ENCODE results near the gene CARM1.

CARM1 gene

DNA sequence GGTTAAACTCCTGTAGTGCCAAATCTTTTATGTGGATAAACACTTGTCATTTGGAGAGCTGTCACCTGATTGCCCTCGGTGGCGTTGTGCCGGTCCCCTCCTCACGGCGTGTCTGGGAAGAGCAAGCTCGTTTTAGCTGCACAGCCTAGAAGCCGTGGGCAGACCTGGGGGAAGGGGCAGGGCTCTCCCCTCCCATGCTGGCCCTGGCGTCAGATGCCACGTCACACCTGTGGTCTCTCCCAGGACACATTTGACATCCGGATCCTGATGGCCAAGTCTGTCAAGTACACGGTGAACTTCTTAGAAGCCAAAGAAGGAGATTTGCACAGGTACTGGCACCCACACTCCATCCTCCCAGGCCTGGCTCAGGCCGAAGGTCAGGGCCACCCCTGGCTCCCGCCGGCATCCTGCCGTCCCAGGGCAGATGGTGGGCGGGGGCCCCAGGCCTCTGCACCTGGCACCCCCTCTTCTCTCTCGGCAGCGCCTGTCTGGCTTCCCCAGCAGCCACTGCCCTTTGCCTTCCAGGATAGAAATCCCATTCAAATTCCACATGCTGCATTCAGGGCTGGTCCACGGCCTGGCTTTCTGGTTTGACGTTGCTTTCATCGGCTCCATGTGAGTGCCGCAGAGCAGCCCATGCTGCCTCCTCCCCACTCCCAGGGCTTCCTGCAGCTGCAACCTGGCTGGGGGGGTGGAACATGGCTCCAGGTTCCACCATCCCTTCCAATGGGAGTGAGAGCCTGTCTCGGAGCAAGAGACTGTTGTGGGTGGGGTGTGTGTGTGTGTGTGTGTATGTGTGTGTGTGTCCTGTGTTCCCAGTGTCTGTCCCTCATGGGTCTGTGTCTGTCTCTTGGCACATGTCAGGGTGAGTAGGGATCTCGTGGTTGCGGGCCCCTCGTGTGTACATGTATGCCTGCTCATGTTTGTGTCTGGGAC lies 48.3 kb downstream of the CARM1 start:
- H3K4me3 Mint-ChIP-seq, result no peak overlapping the region
- no peak overlapping the region for H3K27ac Mint-ChIP-seq
- peaks cover 15% of the 10 kb centered on the region for H3K36me3 Mint-ChIP-seq
- ATAC-seq (ENCODE audit: low read depth), result no peak
- no peaks in the 10 kb centered on the region for H3K27me3 Mint-ChIP-seq
- H3K4me1 Mint-ChIP-seq, result peaks cover 3% of the 10 kb centered on the region
- no peak for DNase-seq (ENCODE audit: low spot score in 2 of 2)
- H3K9me3 Mint-ChIP-seq, result no peaks in the 10 kb centered on the region

DNA sequence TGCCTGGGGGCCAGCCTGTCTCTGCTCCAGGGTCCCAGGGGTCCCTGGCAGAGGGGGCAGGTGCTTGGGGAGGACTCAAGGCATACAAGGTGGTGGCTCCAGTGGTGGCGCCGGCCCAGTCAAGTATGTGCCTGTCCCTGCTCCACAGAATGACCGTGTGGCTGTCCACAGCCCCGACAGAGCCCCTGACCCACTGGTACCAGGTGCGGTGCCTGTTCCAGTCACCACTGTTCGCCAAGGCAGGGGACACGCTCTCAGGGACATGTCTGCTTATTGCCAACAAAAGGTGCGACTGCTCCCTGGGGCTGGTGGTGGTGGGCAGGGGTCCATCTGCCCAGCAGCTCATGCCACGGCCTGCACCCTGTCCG lies 48.9 kb downstream of the CARM1 start:
- Mint-ChIP-seq H3K27ac (no peak overlapping the region), H3K9me3 (no peaks in the 10 kb centered on the region), H3K4me1 (peaks cover 5% of the 10 kb centered on the region), H3K27me3 (no peaks in the 10 kb centered on the region), H3K4me3 (no peak overlapping the region), H3K36me3 (peaks cover 17% of the 10 kb centered on the region)
- no peak for ATAC-seq (ENCODE audit: low read depth)
- DNase-seq (ENCODE audit: low spot score in 2 of 2), result no peak

DNA sequence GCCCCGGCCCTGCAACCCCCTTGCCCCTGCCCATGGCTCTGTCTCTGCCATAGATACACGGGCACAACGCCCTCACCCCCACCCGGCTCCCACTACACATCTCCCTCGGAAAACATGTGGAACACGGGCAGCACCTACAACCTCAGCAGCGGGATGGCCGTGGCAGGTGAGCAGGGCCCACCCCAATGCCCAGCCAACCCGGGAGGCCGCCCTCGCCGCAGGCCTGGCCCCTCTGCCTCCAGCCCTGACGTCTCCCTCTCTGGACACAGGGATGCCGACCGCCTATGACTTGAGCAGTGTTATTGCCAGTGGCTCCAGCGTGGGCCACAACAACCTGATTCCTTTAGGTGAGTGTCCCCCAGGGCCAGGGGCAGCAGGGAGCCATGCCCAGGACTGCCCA lies 49.4 kb downstream of the CARM1 start:
- no peak for ATAC-seq (ENCODE audit: low read depth)
- DNase-seq (ENCODE audit: low spot score in 2 of 2), result no peak
- H3K36me3 Mint-ChIP-seq, result peaks cover 19% of the 10 kb centered on the region
- peaks cover 7% of the 10 kb centered on the region for H3K4me1 Mint-ChIP-seq
- H3K27me3 Mint-ChIP-seq, result no peaks in the 10 kb centered on the region
- H3K4me3 Mint-ChIP-seq, result no peak overlapping the region
- no peak overlapping the region for H3K27ac Mint-ChIP-seq
- H3K9me3 Mint-ChIP-seq, result no peaks in the 10 kb centered on the region

DNA sequence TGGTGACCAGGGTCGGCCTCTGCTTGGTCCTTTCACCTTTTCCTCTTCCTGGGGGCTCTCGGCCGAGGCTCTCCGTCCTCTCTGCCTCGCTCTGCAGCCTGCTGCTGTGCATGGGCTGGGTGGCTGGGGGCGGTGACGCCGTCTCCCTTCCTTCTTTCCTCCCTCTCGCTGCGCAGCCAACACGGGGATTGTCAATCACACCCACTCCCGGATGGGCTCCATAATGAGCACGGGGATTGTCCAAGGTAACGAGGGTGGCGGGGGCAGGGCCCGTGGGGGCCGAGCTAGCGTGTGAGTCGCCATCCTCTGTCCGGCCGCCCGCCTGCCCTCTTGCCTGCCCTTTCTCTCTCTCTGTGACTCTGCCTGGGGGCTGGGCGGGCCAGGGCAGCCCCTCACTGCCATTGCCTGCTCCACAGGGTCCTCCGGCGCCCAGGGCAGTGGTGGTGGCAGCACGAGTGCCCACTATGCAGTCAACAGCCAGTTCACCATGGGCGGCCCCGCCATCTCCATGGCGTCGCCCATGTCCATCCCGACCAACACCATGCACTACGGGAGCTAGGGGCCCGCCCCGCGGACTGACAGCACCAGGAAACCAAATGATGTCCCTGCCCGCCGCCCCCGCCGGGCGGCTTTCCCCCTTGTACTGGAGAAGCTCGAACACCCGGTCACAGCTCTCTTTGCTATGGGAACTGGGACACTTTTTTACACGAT lies 50.0 kb downstream of the CARM1 start:
- peaks cover 7% of the 10 kb centered on the region for H3K4me1 Mint-ChIP-seq
- H3K36me3 Mint-ChIP-seq, result peaks cover 19% of the 10 kb centered on the region
- no peak for ATAC-seq (ENCODE audit: low read depth)
- no peaks in the 10 kb centered on the region for H3K27me3 Mint-ChIP-seq
- no peak overlapping the region for H3K4me3 Mint-ChIP-seq
- H3K9me3 Mint-ChIP-seq, result no peaks in the 10 kb centered on the region
- H3K27ac Mint-ChIP-seq, result no peak overlapping the region
- DNase-seq (ENCODE audit: low spot score in 2 of 2), result no peak

DNA sequence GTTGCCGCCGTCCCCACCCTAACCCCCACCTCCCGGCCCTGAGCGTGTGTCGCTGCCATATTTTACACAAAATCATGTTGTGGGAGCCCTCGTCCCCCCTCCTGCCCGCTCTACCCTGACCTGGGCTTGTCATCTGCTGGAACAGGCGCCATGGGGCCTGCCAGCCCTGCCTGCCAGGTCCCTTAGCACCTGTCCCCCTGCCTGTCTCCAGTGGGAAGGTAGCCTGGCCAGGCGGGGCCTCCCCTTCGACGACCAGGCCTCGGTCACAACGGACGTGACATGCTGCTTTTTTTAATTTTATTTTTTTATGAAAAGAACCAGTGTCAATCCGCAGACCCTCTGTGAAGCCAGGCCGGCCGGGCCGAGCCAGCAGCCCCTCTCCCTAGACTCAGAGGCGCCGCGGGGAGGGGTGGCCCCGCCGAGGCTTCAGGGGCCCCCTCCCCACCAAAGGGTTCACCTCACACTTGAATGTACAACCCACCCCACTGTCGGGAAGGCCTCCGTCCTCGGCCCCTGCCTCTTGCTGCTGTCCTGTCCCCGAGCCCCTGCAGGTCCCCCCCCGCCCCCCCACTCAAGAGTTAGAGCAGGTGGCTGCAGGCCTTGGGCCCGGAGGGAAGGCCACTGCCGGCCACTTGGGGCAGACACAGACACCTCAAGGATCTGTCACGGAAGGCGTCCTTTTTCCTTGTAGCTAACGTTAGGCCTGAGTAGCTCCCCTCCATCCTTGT lies 50.7 kb downstream of the CARM1 start:
- H3K4me3 Mint-ChIP-seq, result no peak overlapping the region
- no peak for ATAC-seq (ENCODE audit: low read depth)

DNA sequence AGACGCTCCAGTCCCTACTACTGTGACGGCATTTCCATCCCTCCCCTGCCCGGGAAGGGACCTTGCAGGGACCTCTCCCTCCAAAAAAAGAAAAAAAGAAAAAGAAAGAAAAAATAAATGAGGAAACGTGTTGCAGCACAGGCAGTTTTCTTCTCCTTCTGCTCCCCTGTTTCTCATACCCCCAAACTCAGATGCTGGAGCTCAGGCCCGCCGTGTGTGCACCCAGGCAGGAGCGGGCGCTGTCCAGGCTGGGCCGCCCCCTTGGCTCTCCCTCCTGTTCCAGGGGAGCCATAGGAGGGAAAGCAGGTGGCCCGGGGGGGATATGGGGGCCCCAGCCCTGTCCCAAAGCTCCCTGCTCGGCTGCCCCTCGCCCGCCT lies 51.3 kb downstream of the CARM1 start:
- ATAC-seq (ENCODE audit: low read depth), result no peak
- Mint-ChIP-seq H3K4me3 (no peak overlapping the region), H3K27me3 (no peaks in the 10 kb centered on the region), H3K9me3 (no peaks in the 10 kb centered on the region), H3K4me1 (peaks cover 10% of the 10 kb centered on the region), H3K27ac (no peak overlapping the region), H3K36me3 (peaks cover 18% of the 10 kb centered on the region)
- no peak for DNase-seq (ENCODE audit: low spot score in 2 of 2)

More for the DNA sequence above, 50.7 kb downstream of the CARM1 start:
- H3K27me3 Mint-ChIP-seq, result no peaks in the 10 kb centered on the region
- H3K27ac Mint-ChIP-seq, result no peak overlapping the region
- H3K4me1 Mint-ChIP-seq, result peaks cover 7% of the 10 kb centered on the region
- no peaks in the 10 kb centered on the region for H3K9me3 Mint-ChIP-seq
- DNase-seq (ENCODE audit: low spot score in 2 of 2), result no peak
- H3K36me3 Mint-ChIP-seq, result peaks cover 19% of the 10 kb centered on the region

DNA sequence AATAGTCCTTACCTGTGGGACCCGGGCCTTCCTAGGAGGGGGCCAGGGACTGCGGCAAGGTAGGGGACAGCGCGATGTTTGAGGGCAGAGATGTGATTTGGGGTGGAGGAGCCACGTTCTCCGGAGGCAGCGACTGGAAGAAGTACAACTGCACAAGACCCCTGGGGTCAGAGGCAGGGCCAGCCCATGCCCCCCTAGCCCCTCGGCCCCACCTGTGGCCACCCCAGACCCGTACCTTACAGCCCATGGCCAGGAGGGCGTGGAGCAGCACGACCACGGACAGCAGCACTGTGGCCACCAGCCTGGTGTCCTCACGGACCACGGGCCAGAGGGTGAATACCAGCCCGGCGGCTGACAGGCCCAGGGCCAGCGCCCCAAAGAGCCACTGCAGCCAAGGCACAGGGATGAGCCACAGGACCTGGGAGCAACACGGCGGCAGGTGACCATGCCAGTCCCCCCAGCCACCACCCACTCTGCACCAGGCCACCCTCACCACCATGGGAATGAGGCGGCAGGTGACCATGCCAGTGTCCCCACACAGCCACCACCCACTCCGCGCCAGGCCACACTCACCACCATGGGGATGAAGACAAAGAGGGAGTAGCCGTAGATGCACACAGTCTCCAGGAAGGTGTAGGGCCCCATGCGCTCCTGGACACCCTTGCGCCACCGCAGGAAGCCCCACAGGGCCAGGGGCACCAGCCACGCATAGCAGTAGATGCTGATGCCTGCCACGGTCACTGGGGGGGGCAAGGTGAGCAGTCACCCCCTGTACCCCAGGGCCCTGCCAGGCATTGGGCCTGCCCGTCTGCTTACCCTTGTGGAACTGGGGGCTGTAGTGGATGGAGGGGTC lies 52.1 kb downstream of the CARM1 start:
- no peak for DNase-seq (ENCODE audit: low spot score in 2 of 2)
- ATAC-seq (ENCODE audit: low read depth), result no peak
- Mint-ChIP-seq H3K27ac (no peak overlapping the region), H3K36me3 (peaks cover 18% of the 10 kb centered on the region), H3K9me3 (no peaks in the 10 kb centered on the region), H3K27me3 (no peaks in the 10 kb centered on the region), H3K4me1 (peaks cover 12% of the 10 kb centered on the region), H3K4me3 (no peak overlapping the region)

DNA sequence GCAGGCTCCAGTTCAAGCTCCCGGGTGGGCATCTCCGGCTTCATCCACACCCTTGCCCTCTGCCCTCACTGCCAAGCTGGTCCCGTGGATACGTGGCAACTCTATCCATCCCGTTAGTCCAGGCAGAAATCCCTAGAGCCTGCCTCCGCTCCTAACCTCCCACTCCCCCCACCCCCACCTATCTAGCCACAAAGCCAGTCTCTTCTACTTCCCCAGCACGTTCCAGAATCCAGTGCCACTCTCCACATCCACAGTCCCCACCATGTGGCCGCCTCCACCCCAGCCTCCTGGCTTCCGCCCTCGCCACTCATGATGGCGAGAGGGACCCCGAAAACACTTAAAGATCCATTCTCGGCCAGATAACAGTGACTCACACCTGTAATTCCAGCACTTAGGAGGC lies 53.2 kb downstream of the CARM1 start:
- no peak for DNase-seq (ENCODE audit: low spot score in 2 of 2)
- Mint-ChIP-seq H3K36me3 (peaks cover 16% of the 10 kb centered on the region), H3K27me3 (no peaks in the 10 kb centered on the region), H3K27ac (peak overlapping the region; percentile 14), H3K4me1 (peaks cover 14% of the 10 kb centered on the region), H3K9me3 (no peaks in the 10 kb centered on the region), H3K4me3 (no peak overlapping the region)
- ATAC-seq (ENCODE audit: low read depth), result no peak

DNA sequence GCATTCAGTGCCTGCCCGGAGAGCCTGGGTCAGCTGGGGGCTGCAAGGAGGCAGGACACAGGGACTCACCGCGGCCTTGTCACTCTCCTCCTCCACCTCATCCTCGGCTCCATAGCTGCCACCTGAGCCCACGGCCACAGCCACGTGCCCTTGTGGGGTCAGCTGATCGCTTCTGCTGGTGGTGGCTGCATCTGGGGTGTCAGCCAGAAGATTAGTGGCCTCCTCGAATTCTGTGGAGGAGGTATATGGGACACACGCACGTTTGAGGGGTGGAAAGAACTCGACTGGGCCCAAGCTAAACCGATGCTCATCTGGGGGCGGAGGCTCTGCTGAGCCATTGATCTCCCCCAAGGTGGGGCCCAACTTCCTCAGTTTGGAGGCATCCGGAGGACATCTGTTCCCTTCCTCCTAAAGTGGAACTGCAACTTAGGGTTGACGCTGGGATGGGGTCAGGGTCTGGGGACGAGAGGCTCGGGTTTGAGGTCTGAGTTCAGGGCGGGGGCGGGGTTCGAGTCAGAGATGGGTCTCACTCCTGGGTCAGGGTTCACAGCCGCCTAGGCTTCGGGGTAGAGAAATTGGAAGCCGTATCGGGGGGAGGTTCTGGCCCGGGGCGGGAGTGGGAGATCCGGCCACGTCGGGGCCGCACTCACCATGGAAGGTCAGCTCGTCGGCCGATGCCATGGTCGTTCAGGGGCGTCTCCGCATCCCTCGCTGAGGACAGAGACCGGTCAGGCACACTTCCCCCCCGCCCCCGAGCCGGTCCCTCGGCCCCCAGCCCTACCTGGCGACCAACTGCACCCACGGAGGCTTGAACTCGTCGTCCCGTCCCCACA lies 56.6 kb downstream of the CARM1 start:
- H3K36me3 Mint-ChIP-seq, result peaks cover 7% of the 10 kb centered on the region
- no peaks in the 10 kb centered on the region for H3K9me3 Mint-ChIP-seq
- H3K27me3 Mint-ChIP-seq, result no peaks in the 10 kb centered on the region
- peaks cover 16% of the 10 kb centered on the region for H3K4me1 Mint-ChIP-seq
- H3K27ac Mint-ChIP-seq, result peak overlapping the region; percentile 83
- H3K4me3 Mint-ChIP-seq, result peak overlapping the region; percentile 91
- no peak for DNase-seq (ENCODE audit: low spot score in 2 of 2)
- ATAC-seq (ENCODE audit: low read depth), result peak; percentile 9

DNA sequence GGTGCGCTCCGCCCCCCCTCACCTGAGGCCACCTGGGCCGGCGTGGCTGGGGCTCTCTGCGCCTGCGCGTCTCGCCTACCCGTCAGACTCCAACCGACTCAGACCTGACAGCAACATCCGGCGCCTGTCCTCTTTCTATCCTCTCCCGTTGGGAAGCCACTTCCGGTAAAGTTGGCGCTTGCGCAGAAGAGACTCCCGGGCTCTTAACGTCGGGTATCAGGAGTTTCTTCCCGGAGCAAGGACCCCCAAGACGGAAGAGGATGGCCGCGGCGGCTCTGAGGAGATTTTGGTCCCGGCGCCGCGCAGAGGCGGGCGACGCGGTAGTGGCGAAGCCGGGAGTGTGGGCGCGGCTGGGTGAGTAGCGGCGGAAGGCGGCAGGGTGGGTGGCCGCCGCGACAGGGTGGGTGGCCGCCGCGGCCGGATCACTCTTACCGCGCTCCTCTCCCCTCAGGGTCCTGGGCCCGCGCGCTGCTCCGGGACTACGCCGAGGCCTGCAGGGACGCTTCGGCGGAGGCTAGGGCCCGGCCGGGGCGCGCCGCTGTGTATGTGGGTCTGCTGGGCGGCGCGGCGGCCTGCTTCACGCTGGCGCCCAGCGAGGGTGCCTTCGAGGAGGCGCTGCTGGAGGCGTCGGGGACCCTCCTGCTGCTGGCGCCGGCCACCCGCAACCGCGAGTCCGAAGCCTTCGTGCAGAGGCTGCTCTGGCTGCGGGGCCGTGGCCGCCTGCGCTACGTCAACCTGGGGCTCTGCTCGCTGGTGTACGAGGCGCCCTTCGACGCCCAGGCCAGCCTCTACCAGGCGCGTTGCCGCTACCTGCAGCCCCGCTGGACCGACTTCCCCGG lies 57.4 kb downstream of the CARM1 start, which contains the start of the genes TIMM29 and YIPF2:
Gene TIMM29, plus strand, starts transcription at position 249 of the 839 bp plus-strand sequence. Its CDS starts 12 bp downstream, at position 261.
Gene YIPF2, minus strand, starts transcription at position 77 of the 839 bp plus-strand sequence. CDS start 229 bp downstream, outside the sequence.
- peak; percentile 73 for DNase-seq (ENCODE audit: low spot score in 2 of 2)
- Mint-ChIP-seq H3K27me3 (no peaks in the 10 kb centered on the region), H3K27ac (peak within 1 kb of the TSS; percentile 83)

DNA sequence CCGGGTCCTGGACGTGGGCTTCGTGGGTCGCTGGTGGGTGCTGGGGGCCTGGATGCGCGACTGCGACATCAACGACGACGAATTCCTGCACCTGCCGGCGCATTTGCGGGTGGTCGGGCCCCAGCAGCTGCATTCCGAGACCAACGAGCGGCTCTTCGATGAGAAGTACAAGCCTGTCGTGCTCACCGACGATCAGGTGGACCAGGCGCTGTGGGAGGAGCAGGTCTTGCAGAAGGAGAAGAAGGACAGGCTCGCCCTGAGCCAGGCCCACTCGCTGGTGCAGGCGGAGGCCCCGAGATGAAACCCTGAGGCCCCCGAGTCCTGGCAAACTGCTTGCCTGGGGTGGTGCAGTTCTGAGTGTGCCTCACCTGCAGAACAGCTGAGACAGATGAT lies 58.0 kb downstream of the CARM1 start:
- H3K36me3 Mint-ChIP-seq, result peaks cover 6% of the 10 kb centered on the region
- no peaks in the 10 kb centered on the region for H3K9me3 Mint-ChIP-seq
- no peak for DNase-seq (ENCODE audit: low spot score in 2 of 2)
- H3K27me3 Mint-ChIP-seq, result no peaks in the 10 kb centered on the region
- no peak overlapping the region for H3K27ac Mint-ChIP-seq
- peak overlapping the region; percentile 91 for H3K4me3 Mint-ChIP-seq
- peaks cover 16% of the 10 kb centered on the region for H3K4me1 Mint-ChIP-seq
- ATAC-seq (ENCODE audit: low read depth), result no peak

More for the DNA sequence above, 57.4 kb downstream of the CARM1 start, which contains the start of the genes TIMM29 and YIPF2:
- peak; percentile 85 for ATAC-seq (ENCODE audit: low read depth)
- Mint-ChIP-seq H3K36me3 (peaks cover 6% of the 10 kb centered on the region), H3K4me1 (peaks cover 16% of the 10 kb centered on the region), H3K9me3 (no peaks in the 10 kb centered on the region), H3K4me3 (peak within 1 kb of the TSS; percentile 91)

Measured in memory B cell (primary cell).